HG03159 (cell line): ENCODE results near the gene KCTD5.
"Not testable (repeated sequence)": the region's sequence is repeated elsewhere in the genome, so short reads cannot be mapped to it uniquely, and the experiment has no call there.

ENCODE experiments used
- ATAC-seq: cut with Tn5 transposase; IDR thresholded peaks from one replicate; pipeline ENCODE4 v1.9.1; 2021; ENCODE audit warnings: mild to moderate bottlenecking, moderate library complexity; ENCODE audit not compliant: unreplicated experiment

Gene KCTD5

DNA sequence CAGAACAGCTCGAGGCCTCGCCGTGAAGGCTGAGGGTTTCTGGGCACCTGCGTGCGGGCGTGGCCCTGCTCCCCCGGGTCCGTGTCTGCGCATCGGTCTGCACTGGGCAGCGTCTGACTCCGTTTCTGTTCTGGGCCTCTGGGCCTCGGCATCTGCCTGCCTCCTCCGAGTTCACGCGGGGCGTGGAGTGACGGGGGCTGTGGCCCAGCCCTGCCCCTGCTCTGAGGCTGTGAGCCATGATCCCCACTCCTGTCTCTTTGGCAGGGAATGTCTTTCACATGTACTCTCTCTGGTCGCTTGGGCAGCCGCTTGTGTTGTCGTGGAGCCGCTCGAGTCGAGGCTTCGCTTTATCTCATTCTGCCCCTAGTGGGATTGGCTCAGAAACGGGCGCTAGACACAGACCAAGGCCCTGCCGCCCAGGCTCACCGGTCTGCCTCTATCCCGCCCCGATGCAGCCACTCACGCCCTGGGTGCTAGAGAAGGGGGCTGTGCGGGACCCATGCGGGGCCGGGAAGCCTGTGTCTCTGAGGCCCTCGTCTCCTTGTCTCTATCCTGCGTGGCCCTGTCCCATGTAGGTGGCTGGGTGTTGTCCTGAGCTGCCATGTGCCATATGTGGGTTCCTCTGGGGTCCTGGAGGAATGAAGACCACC is 14.4 kb downstream of the KCTD5 start:
- not testable (repeated sequence) for ATAC-seq

DNA sequence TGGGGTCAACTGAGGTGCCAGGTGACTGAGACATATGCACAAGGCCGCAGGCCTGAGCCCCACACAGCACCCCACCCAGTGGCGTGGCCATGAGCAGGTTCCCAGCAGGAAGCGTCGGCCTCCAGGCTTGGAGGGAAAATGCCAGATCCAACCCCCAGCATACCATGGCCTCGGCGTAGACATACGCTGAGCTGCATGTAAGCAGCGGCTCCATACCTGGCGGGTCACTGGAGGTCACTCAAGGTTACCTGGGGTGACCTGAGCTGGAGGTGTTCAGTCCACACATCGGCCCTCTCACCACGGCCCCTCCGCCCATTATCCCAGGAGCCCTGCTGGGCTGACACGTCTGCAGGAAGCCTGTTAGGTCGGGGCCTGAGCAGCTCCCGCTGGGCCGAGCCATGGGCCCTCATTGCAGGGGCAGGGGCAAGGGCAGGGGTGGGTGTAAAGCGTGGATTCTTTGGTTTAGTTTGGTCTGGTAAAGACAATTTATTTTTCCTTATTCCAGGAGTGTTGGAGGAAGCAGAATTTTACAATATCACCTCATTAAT is 15.2 kb downstream of the KCTD5 start:
- ATAC-seq = no peak

DNA sequence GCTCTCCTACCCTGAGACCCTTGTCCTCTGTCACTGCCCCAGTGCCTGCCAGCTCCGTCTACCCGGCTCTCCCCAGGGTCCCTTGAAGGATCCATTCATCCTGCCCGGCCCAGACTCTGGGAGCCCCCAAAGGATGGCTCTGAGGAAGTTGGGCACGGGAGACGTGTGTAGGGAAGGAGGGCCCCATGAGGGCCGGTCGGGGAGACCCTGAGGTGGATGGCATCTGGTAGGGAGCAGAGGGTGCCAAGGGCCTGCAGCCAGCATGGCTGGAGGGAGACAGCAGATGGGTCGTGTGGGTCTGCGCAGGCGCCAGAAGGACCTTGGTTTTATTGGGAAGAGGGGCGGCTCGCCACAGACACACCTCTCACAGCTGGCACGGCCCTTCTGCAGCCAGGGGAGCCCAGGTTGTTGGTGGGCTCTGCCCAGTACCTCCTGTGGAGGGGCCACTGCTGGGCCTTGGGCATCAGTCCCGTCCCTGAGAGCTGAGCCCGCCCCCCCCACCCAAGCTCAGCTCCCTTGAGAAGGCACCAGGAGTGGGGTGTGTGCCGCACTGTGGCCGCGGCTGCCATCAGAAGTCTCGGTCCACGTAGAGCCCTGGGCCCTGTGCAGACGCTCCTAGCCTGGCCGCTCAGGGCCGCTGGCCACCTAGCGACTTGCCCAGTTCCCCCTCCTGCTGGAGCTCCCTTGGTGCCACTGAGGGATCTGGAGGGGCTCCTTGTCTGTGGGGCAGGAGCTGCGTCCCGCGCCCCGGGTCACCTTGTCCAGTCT is 16.0 kb downstream of the KCTD5 start:
- no peak for ATAC-seq

DNA sequence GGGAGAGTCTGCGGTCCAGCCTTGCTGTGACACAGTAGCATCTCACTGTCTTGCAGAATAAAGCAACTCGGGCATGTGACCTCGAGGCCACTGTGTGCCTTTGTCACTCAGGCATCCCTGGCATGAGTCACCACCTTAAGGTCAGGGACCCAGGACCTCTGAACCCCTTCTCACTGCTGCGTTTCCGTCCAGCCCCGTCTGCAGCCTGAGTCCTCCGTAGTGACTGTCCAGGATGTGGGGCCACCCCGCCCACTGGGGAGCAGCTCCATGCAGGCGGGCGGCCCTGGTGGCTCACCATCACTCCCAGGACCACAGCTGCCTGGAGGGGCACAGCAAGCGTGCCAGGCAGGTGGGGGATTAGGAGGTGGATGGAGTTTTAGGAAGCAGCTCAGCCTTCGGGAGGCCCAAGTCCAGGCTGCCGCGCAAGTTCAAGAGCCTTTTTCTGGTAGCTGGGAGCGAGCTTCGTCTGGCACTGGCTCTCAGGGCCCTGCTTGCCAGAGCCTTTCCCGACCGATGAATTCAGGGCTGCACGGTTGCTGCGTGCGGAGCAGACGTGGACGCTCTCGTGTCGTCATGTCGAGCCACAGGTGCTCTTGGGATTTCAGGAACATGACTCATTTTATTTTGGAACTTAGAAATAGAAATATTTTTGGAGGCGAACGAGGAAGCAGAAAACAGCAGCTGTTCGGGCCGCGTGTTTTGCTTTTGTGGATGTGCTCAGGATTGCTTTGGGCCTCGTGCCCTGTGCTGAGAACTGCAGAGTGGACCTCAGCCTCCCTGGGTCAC is 16.8 kb downstream of the KCTD5 start:
- no peak for ATAC-seq

DNA sequence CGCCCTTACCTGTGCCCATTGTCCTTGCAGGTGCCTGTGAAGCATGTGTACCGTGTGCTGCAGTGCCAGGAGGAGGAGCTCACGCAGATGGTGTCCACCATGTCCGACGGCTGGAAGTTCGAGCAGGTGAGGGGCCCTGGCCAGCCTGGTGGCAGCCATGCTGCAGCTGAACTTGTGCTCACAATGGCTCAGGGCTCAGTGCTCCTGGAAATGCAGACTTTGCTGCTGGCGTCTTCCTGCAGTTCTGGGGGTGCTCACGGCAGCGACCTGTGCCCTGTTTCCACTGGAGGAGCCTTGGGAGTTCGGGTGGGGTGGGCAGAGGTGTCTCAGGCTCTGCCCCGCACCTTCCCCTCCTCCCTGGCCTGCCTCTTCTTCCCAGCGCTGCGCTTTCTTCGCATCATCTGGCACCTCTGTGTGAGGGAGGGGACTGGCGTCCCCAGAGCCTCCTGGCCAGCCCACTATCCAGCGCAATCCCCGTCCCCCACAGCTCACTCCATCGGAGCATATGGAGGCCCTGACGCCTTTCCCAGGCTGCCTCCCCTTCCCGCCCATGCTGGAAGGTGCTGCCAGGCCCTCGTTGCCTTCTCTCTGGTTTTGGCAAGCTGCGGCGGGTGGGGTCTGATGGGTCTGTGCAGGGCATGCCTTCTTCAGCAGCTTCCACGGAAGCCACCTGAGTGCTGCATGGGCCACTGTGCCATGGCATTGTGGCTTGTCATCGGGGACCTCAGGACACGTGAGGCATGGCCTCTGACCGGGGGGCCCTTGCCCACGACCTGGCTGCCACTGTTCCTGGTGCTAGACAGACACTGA is 17.7 kb downstream of the KCTD5 start:
- ATAC-seq = no peak

DNA sequence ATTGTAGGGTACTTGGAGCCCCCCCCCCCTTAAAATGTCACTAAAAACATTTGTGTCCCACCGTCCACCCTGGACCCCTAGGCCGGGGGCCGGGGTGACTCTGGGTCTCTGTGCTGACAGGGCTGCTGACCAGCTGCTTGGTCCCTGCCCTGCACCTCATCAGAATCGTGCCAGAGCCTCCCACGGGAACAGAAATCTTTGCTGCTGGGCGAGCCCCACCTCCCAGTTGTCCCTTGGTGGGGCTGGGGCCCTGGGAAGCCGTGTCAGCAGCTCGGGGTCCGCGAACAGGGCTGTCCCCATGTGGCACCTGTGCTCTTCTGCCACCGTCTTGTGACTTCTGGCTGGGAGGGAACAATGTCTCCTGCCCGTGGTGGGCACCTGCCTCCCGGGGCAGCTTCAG is 18.5 kb downstream of the KCTD5 start:
- no peak for ATAC-seq

DNA sequence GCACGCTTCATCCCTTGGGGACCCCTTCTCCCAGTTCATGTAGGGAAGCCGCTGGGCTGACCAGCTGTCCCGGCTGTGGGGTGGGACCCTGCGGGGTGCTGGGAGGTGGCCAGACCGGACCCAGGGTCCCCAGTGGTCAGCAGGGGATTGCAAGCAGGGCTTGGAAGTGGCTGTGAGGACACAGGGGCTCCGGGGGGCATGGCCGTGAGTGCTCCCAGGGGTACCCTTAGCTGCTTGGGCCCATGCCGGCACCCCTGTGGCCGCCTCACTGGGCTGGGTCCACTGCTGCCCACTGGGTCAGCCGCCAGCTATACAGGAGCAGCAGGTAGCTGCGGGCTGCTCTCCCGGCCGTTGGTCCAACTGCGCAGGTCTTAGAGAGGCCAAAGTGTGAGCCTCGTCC is 18.9 kb downstream of the KCTD5 start:
- ATAC-seq = no peak

DNA sequence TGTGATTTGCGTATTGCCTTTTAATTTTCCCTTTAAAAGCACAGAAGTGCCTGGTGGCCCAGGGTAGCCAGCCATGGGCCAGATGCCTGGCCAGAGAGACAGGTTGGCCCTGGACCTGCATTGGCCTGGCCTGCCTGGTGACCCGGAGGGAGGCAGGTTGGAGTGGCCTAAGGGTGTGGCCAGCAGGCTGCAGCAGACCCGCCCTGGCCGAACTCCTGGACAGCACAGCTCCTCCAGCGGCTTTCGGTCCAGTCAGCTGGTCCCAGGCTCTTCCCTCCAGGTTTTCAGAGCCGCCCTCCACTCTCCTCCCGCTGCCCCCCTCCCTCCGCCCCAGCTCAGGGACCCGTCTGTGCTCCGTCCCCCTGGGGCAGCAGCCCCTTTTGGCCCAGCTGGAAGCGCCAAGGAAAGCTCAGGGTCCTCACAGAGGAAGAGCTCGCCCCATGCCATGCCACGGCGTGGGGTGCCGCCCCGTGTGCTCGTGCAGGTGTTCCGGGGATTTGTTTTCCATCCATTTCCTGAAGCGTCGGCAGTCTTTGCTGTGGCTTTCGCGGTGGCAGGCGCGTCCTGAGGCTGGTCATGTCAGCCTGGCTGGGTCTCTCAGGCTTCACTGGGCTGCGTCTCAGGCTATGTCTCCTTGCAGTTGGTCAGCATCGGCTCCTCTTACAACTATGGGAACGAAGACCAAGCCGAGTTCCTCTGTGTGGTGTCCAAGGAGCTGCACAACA is 19.6 kb downstream of the KCTD5 start:
- no peak for ATAC-seq

DNA sequence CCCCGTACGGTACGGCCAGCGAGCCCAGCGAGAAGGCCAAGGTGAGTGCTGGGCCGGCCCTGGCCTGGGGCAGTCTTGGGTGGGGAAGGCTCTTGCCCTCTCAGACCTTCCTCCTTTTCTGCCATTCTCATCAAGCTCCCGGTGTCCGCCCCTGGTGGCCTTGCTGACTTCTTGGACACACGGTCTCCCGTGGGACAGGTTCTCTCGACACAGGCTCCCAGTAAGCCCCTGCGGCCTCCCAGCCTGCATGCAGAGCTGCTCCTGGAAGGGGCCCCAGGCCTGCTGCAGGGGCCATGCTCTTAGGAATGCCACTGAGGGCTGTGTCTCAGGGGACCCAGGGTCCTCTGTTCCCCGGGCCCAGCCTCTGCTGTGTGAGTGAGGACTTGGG is 20.1 kb downstream of the KCTD5 start:
- ATAC-seq = no peak

DNA sequence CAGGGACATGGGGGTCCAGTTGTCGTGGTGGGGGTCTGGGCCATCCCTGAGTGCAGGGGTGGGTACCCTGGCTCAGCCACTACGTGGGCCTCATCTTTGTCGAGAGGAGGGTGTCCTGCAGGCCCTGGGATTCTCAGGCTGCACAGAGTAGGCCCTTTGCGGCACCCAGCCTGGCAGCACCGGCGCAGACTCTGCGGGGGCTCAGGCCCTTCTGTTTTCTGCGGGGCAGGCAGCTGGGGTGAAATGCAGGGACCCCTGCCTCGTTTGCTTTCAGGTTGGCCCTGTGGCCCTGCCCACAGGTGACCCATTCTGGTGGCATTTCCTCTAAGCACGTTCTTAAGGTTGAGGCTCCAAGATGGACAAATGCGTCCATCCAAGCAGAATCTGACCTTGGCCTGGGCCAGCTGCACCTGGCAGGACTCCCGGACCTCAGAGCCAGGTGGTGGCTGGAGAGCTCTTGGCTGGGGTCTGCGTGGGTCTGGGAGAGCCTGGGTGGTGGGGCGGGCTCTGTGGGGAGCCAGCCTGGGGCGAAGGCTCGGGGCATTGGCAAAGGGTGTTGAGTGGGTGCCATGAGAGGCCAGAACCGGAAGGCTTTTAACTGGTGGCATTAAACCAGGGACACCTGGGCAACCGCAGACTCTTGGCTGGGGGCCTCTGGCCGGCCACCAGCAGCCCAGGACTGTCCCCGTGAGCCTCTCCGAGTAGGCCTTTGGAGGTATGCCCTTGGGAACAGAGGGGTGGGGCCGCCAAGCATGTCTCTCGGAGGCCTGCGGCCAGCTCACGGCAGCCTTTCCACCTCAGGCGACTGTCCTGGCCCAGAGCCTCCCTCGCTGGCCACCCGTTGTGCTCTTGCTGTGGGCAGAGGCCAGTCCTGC is 20.8 kb downstream of the KCTD5 start:
- no peak for ATAC-seq

DNA sequence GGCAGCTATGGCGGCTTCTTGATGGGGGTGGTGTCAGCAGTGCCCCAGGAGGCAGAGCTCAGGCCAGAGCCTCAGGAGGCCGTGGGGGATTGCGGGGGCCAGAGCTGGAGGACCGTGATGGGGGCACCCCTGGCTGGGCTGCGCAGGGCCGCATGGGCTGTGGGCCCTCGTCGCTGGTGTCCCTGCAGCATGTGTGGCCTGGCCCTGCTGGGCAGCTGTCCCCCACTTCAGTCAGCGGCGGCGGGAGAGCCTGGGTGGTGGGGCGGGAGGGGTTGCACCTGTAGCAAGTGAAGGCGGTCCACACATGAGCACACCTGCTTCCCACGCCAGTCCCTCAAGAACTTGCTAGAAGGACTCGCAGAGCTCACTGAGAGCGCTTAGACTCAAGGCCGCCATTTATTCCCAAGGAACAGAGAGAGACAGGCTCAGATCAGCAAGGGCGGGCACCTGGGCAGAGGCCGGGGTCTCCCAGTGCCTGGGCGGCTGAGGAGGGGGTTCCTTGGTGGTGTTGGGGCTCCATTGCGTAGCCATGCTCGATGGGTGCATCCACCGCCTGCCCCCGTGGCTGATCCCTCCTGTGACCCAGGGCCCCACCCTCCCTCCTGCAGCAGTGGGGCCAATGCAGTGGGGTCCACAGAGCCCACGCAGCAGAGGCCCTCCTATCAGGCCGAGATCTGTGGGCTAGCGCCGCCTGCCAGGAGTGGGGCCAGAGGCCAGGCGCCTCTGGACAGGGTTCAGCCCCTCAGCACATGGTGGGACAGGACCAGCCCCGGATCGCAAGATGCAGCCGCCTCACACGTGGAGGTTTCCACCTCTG is 22.1 kb downstream of the KCTD5 start:
- ATAC-seq = no peak

DNA sequence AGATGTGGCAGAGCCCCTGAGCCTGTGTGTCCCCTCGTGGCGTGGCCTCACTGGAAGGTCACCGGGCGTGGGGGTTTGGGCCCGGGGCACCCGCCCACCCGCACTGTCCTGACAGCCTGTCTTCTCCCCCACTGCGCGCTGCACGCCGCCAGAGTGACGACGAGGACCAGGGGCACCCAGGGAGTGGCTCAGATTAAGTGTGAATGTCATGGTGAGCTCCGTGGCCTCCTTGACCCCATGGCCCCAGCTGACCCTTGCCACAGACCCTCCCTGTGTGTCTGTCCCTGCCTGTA is 22.6 kb downstream of the KCTD5 start:
- ATAC-seq = no peak

DNA sequence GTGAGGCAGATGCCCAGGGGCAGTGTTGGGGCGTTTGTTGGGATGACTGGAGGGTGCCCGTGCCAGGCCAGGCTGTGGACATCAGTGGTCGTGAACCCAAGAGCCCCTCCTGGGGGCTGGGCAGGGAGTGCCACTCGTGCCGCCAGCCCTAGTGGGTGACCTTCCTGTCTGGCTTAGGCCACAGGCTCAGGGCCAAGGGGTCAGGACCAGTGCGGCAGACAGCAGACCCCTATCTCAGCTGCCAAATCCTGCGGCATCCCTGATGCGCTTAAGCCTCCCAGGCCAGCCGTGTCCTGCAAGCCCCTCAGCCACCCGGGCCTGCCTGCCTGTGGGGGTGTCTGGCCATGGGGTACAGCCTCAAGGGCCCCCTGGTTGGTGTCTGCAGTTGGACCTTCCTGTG is 23.0 kb downstream of the KCTD5 start:
- ATAC-seq = no peak

DNA sequence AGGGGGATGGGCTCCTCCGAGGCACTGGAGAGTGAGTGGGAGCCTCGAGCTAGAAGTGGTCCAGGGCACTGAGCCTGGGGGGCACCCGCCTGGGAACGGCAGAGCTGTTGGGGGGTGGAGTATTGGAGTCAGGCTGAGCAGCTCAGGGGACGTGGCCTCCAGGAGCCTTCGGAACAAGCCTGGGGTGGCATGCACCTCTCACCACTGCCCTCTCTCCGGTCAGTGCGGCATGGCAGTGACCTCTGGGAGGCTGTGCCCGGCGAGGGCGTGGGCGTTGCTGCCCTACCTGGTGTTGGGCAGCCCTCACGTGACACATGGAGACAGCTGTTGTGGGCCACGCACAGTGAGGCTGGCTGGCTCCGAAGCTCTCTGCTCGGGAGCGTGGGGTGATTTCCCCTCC is 23.8 kb downstream of the KCTD5 start:
- no peak for ATAC-seq

DNA sequence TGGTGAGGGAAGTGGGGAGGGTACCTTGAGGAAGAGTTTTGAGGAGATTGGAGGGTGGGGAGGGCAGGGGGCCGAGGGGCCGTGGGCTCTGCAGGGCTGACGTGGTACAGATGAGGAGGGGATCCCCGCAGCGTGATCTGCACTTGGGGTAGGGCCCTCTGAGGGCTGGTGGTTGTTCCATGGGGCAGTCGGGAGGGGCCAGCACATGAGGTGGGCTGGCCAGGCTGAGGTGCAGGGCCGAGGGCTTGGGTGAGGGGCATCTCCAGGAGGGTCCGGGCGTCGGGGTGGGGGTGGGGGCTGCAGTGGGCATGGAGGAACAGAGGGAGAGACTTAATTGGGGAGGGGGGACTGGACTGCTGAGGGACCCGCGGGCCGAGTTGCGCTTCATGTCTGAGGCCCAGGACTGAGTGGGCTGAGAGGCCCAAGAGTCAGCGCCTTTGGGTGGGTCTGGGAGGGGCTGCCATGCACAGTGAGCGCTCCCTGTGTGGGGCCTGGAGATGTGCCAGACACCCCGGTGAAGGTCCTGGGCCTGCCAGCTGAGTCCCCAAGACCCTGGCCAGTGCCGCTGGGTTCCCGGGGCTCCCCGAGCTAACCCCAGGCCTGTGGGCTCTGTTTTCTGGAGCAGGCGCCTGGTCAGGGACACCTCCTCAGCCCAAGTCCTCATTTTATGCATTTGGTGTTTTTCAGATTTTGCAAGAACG is 24.4 kb downstream of the KCTD5 start:
- no peak for ATAC-seq

DNA sequence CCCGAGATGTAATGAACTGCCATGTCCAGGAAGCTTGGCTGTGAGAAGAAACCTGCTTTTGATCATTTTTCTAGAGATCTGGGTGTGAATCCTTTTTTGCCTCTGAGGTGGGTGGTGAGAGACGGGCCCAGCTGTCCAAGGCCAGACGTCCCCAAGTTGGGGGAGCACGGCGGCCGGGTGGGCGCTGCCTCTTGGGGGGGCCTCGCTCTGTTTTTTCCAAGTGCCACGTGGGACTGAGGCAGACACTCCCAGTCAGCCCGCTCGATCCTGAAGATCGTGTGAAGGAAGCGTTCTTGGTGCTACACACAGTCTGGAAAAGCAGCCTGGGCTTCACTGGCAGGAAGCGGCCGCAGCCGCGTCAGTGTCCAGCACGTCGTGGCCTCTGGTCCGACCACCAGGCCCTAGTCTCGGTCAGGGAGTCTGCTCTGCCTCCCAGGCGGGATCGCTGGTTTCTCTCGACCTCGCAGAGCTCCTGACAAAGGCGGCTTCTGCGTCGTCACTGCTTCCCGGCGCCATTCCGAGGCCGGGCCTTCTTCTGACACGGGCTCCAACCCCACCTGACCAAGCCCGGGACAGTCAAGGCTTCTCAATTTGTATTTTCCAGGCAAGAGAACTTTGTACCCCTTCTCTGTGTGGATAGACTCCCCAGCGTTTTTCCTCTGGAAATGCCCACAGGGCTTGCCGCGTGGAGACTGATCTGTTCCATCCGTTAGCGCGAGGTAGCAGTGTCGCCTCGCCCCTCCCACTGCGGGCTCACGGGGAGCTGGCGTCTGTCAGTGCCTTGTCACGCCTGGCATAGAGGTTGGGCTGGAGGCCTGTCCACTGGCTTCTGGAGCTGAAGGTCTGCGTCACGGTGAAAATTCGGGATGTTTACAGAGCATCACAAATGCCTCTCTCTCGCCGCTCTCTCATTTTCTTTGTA is 25.3 kb downstream of the KCTD5 start:
- ATAC-seq = no peak

DNA sequence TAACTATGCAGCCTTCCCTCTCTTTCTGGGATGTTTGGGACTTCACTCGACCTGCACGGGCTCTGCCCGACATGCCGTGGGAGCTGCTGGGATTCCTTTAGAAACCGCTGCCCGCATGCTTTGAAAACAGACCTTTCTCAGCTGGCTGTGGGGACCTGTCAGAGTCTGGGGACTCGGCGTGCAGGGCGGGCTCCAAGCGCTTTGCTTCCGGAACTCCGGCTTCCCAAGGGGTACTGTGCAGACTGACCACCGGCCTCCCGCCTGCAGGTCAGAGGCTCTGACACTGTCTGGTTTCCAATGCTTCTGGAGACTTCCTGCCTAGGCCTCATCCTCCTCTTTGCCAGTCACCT is 25.9 kb downstream of the KCTD5 start:
- ATAC-seq = no peak
